Measurements from ENCODE around the gene SLCO4C1.
"Not testable (repeated sequence)": the region's sequence is repeated elsewhere in the genome, so short reads cannot be mapped to it uniquely, and the experiment has no call there.

Gene SLCO4C1

GRCh38 chr5:102296178-102296817 is at the start of gene SLCO4C1:
Gene SLCO4C1 (minus strand): TSS chr5:102296284. CDS start chr5:102296262, 22 bp downstream.
- peak; percentile 62 to 65 for DNase-seq

- no peak for DNase-seq
These were observed 45.7 kb upstream of the SLCO4C1 start for GRCh38 chr5:102341681-102342288.

- no peak for DNase-seq
These were observed 28.6 kb upstream of the SLCO4C1 start for GRCh38 chr5:102324714-102325113.

GRCh38 chr5:102318801-102319200 is 22.7 kb upstream of the SLCO4C1 start:
- not testable (repeated sequence) for DNase-seq

GRCh38 chr5:102314328-102314727 is 18.2 kb upstream of the SLCO4C1 start:
- no peak for DNase-seq

GRCh38 chr5:102313912-102314311 is 17.8 kb upstream of the SLCO4C1 start:
- no peak for DNase-seq

- DNase-seq = no peak
These were observed 16.7 kb upstream of the SLCO4C1 start for GRCh38 chr5:102312586-102313370.

- no peak for DNase-seq
These were observed 13.5 kb upstream of the SLCO4C1 start for GRCh38 chr5:102309586-102309985.

GRCh38 chr5:102307232-102307631 is 11.1 kb upstream of the SLCO4C1 start:
- no peak for DNase-seq

- no peak for DNase-seq
These were observed 10.0 kb upstream of the SLCO4C1 start for GRCh38 chr5:102306121-102306520.

GRCh38 chr5:102295534-102296177 is 428 bp downstream of the SLCO4C1 start:
- no peak for DNase-seq

GRCh38 chr5:102294886-102295395 is 1.1 kb downstream of the SLCO4C1 start:
- no peak for DNase-seq

GRCh38 chr5:102290004-102290403 is 6.1 kb downstream of the SLCO4C1 start:
- no peak for DNase-seq

- DNase-seq = no peak
These were observed 6.7 kb downstream of the SLCO4C1 start for GRCh38 chr5:102289251-102289899.

- DNase-seq = no peak
These were observed 7.5 kb downstream of the SLCO4C1 start for GRCh38 chr5:102288630-102289029.

- no peak for DNase-seq
These were observed 9.6 kb downstream of the SLCO4C1 start for GRCh38 chr5:102286476-102286875.

- DNase-seq = no peak
These were observed 12.8 kb downstream of the SLCO4C1 start for GRCh38 chr5:102283102-102283797.

GRCh38 chr5:102279711-102280110 is 16.4 kb downstream of the SLCO4C1 start:
- no peak for DNase-seq

- no peak for DNase-seq
These were observed 17.9 kb downstream of the SLCO4C1 start for GRCh38 chr5:102278231-102278630.

- no peak for DNase-seq
These were observed 18.9 kb downstream of the SLCO4C1 start for GRCh38 chr5:102277144-102277543.

- DNase-seq = no peak
These were observed 24.3 kb downstream of the SLCO4C1 start for GRCh38 chr5:102271759-102272158.

- DNase-seq = no peak
These were observed 26.0 kb downstream of the SLCO4C1 start for GRCh38 chr5:102270036-102270435.
